HG03520 (cell line): ENCODE data around the gene KRTAP20-1.

Source experiments
- ATAC-seq: cut with Tn5 transposase; IDR thresholded peaks from one replicate; pipeline ENCODE4 v1.9.1; 2021; ENCODE audit warnings: mild to moderate bottlenecking, moderate library complexity; ENCODE audit not compliant: unreplicated experiment

The KRTAP20-1 gene

GRCh38 chr21:30642564-30642963, 26.3 kb downstream of the KRTAP20-1 start, which contains the start of gene KRTAP20-3:
TSS of gene KRTAP20-3 (plus strand) at chr21:30642864.
- ATAC-seq: no peak

DNA sequence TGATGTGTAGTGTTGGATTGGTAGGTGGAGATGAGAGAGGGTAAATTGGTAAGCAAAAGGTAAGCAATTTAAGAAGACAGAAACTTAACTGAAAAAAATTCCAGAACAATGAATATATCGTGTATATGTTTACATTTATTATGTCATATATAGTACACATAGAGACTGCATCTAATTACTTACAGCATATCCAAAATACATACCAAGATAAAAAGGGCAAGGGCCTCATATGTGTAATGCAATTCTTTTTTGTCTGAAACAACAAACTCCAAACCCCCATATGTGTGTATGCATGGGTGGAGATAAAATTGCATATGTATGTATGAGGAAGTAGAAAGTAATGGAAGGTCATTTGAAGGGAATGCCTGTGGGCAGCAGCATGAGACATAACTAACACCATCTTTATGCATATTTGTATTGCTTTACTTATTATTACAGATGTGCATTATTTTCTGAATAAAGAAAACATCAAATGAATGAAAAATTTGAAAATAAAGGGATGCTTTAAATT, 30.7 kb downstream of the KRTAP20-1 start:
- ATAC-seq: no peak

DNA sequence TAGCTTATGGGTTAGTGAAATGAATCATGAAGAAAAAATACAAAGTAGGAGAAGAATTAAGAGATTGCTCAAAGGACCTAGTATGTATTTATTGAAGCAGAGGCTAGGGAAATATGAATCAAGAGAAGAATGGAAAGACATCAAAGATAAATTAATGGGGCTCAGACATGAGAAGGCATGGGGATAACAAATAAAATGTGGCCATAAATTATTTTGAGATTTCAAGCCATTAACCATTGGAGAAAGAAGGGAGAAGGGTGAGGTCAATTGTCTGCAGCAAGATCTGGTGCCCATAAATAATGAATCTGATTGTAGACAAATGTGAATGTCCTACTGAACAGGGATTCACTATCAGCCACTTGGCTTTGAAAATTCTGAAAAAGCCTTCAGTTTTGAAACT, 36.7 kb downstream of the KRTAP20-1 start:
- ATAC-seq: no peak
